SK-N-SH (cell line): ENCODE data around the gene ZNF277.

Experiments
- CHD2 ChIP-seq: fragments of 150-350 bp; IDR thresholded peaks from 2 replicates; pipeline ENCODE4 v1.6.1; 2018; ENCODE audit warnings: low read length; ENCODE audit not compliant: partially characterized antibody
- EP300 ChIP-seq, 2 experiments: IDR thresholded peaks; 2 replicates each; pipeline versions ENCODE4 v1.4.0 to v1.6.1; 2012; ENCODE audit warnings: borderline replicate concordance in 1 of 2, low read depth in 1 of 2, low read length in 1 of 2
- FOSL2 ChIP-seq: IDR thresholded peaks from 2 replicates; pipeline ENCODE4 v1.4.0; 2012; ENCODE audit warnings: low read depth, mild to moderate bottlenecking, moderate library complexity, borderline replicate concordance
- FOXM1 ChIP-seq: IDR thresholded peaks from 2 replicates; pipeline ENCODE4 v1.4.0; 2012; ENCODE audit warnings: low read depth, mild to moderate bottlenecking
- GABPA ChIP-seq: IDR thresholded peaks from 2 replicates; pipeline ENCODE4 v1.4.0; 2012; ENCODE audit warnings: low read depth, mild to moderate bottlenecking
- POLR2AphosphoS5 ChIP-seq: IDR thresholded peaks from 2 replicates; pipeline ENCODE4 v1.6.1; 2012; ENCODE audit warnings: low read depth, low read length
- RAD21 ChIP-seq: IDR thresholded peaks from 2 replicates; pipeline ENCODE4 v1.6.1; 2012; ENCODE audit warnings: mild to moderate bottlenecking, low read length
- SMC3 ChIP-seq: IDR thresholded peaks from 2 replicates; pipeline ENCODE4 v1.6.1; 2012; ENCODE audit warnings: low read depth, low read length, improper control_type of control experiment
- TAF1 ChIP-seq: IDR thresholded peaks from 2 replicates; pipeline ENCODE4 v1.6.1; 2012; ENCODE audit warnings: low read depth, mild to moderate bottlenecking, low read length, moderate library complexity, borderline replicate concordance
- YY1 ChIP-seq: IDR thresholded peaks from 2 replicates; pipeline ENCODE4 v1.4.0; 2012; ENCODE audit warnings: low read depth, mild to moderate bottlenecking
- TF ChIP-seq, protein P1 (sequence below): fragments of 200-600 bp; sonication (generic); IDR thresholded peaks from 2 replicates; pipeline ENCODE4 v1.6.1; 2017; ENCODE audit warnings: antibody characterized with exemption, mild to moderate bottlenecking, moderate library complexity
- TF ChIP-seq, protein P2 (sequence below): IDR thresholded peaks from 2 replicates; pipeline ENCODE4 v1.4.0; 2012; ENCODE audit warnings: low read depth

DNA sequence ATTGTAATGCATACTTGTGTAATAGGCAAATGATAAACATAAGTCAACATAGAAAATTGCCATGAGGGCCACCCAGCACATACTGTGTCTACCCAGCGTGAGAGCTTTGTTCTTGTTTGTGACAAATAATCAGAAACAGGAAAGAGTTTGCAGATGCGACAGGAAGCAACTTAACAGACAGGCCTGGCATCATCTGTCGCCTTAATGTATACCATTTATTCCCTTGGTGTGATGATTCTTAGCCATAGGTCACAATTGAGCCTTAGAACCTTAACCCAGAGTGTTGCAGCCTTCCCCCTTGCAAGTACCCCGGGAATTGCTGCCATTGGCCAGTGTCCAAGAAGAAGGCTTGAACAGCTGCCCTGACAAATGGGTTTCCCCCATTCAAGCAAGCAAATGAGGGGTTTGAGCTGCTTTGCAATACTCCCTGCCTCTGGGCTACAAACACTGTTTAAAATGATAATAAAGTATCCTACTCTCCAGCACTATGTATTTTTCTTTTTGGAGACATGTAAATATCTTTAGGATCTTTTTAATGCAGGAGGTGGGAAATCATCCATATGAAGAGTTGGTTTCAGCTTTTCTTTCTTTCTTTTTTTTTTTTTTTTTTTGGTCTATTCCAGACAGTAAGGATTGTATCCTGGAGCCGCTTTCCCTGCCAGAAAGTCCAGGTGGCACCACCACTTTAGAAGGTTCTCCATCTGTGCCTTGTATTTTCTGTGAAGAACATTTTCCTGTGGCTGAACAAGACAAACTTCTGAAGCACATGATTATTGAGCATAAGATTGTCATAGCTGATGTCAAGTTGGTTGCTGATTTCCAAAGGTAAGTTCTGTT is 80.0 kb downstream of the ZNF277 start:
- TF ChIP-seq, protein P1, sequence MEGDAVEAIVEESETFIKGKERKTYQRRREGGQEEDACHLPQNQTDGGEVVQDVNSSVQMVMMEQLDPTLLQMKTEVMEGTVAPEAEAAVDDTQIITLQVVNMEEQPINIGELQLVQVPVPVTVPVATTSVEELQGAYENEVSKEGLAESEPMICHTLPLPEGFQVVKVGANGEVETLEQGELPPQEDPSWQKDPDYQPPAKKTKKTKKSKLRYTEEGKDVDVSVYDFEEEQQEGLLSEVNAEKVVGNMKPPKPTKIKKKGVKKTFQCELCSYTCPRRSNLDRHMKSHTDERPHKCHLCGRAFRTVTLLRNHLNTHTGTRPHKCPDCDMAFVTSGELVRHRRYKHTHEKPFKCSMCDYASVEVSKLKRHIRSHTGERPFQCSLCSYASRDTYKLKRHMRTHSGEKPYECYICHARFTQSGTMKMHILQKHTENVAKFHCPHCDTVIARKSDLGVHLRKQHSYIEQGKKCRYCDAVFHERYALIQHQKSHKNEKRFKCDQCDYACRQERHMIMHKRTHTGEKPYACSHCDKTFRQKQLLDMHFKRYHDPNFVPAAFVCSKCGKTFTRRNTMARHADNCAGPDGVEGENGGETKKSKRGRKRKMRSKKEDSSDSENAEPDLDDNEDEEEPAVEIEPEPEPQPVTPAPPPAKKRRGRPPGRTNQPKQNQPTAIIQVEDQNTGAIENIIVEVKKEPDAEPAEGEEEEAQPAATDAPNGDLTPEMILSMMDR, result no peak
- TF ChIP-seq POLR2AphosphoS5 (no peak), FOSL2 (no peak), RAD21 (no peak), TAF1 (no peak), CHD2 (no peak), SMC3 (no peak), YY1 (no peak), FOXM1 (no peak), EP300 (IDR thresholded peaks at IDR 0.05; ENCODE audit: borderline replicate concordance in 1 of 2, low read depth in 1 of 2, low read length in 1 of 2) (no peak), GABPA (no peak)
- TF ChIP-seq, protein P2, sequence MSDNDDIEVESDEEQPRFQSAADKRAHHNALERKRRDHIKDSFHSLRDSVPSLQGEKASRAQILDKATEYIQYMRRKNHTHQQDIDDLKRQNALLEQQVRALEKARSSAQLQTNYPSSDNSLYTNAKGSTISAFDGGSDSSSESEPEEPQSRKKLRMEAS, result no peak
